Endothelial cell of umbilical vein (primary cell): ENCODE data around the gene VCAN.

Source experiments
- EZH2 ChIP-seq: IDR thresholded peaks from 2 replicates; pipeline ENCODE4 v1.6.1; 2012; ENCODE audit warnings: borderline replicate concordance, low read depth, mild to moderate bottlenecking, moderate library complexity, low read length, inconsistent platforms; ENCODE audit not compliant: severe bottlenecking
- JUN ChIP-seq: IDR thresholded peaks from 2 replicates; pipeline ENCODE4 v1.6.1; 2011; ENCODE audit warnings: borderline replicate concordance, low read depth; ENCODE audit not compliant: insufficient read length, insufficient read depth
- POLR2A ChIP-seq: IDR thresholded peaks from 2 replicates; pipeline ENCODE4 v1.6.1; 2012; ENCODE audit warnings: low read depth, mild to moderate bottlenecking, control low read depth, low read length
- POLR2AphosphoS5 ChIP-seq: IDR thresholded peaks from 2 replicates; pipeline ENCODE4 v1.6.1; 2012; ENCODE audit warnings: low read depth, mild to moderate bottlenecking, control low read depth, low read length, moderate library complexity; ENCODE audit not compliant: insufficient read depth
- TF ChIP-seq, protein P1 (sequence below), 2 donors: IDR thresholded peaks; 1 replicate in 1 of 2; 2 replicates in 1 of 2; pipeline ENCODE4 v1.5.1; 2011; ENCODE audit warnings: low read length in 2 of 2, mild to moderate bottlenecking in 2 of 2, moderate library complexity in 2 of 2, control low read depth in 1 of 2, inconsistent platforms in 1 of 2, low read depth in 1 of 2; ENCODE audit not compliant: insufficient read depth in 1 of 2; ENCODE audit errors: extremely low read depth in 1 of 2

DNA sequence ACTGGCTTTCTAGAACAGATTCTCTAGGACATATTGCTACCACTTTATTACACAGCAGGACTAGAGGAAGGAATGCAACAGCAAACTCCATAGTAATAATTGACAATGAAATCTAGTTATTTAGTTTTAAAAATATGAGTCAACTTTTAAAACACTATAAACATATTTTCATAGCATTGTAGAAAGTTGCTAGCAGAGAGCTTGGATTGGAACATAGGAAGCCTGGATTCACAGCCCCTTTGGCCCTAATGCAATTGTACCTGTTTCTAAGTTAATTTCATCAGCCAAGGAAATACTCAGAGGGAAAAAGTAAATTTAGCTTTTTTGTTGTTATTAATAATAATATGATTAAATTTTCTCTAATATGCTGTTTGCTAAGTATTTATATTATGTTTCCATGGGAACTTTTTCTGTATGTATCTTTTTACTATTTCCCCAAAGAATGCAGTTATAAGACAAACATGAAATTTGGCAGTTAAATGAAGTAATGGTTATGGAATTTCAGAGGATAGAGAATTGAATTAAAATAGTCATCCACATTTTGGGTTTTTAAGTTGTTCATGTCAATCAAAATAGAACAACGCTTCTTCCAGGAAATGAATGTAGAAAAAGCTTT lies 45.6 kb downstream of the VCAN start:
- no peak for TF ChIP-seq EZH2
- TF ChIP-seq POLR2AphosphoS5: no peak
- no peak for TF ChIP-seq POLR2A
- TF ChIP-seq, protein P1, sequence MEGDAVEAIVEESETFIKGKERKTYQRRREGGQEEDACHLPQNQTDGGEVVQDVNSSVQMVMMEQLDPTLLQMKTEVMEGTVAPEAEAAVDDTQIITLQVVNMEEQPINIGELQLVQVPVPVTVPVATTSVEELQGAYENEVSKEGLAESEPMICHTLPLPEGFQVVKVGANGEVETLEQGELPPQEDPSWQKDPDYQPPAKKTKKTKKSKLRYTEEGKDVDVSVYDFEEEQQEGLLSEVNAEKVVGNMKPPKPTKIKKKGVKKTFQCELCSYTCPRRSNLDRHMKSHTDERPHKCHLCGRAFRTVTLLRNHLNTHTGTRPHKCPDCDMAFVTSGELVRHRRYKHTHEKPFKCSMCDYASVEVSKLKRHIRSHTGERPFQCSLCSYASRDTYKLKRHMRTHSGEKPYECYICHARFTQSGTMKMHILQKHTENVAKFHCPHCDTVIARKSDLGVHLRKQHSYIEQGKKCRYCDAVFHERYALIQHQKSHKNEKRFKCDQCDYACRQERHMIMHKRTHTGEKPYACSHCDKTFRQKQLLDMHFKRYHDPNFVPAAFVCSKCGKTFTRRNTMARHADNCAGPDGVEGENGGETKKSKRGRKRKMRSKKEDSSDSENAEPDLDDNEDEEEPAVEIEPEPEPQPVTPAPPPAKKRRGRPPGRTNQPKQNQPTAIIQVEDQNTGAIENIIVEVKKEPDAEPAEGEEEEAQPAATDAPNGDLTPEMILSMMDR (IDR thresholded peaks at IDR 0.05; ENCODE audit: extremely low read depth in 1 of 2, insufficient read depth in 1 of 2, low read depth in 1 of 2, low read length in 2 of 2): no peak
- TF ChIP-seq JUN: no peak
